ENCODE measurements around the gene LARP7. TPM values are rescaled to one million over a fixed set of nuclear protein-coding genes. Genes with fewer than 3 reads are reported as not detected.
A peak's percentile ranks its signal among the peaks of the same experiment; 100 is the strongest.
"Not testable (repeated sequence)": the region's sequence is repeated elsewhere in the genome, so short reads cannot be mapped to it uniquely, and the experiment has no call there.

Gene LARP7
- total RNA-seq, 1 donor from 2014 or later, result 14.2 TPM

DNA sequence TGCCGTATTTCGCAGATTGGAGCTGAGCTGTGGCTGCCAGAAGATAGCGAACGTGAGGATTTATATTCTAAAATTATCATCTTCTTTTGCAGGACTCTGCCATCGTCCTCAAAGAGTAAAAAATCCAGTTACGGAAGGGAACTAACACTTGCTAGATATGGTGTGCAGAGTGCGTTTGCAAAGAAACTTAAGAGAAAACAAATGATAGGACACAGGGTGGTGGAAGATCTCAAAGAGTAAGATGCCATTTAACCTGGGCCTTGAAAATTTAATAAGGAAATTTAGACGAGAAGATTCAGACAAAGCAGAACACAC lies 566 bp downstream of the LARP7 start:
- FAIRE-seq (no peak), DNase-seq (ENCODE audit: low read depth) (no peak)
- Histone ChIP-seq H3K27me3 (ENCODE audit: control insufficient read depth, insufficient read depth, low read length) (no peaks in the 10 kb centered on the region), H3K4me3 (ENCODE audit: low read depth, low read length) (peak overlapping the region; percentile 64), H3K36me3 (ENCODE audit: control insufficient read depth, insufficient read depth, low read length) (peaks cover under 1% of the 10 kb centered on the region)
- TF ChIP-seq, protein P1, sequence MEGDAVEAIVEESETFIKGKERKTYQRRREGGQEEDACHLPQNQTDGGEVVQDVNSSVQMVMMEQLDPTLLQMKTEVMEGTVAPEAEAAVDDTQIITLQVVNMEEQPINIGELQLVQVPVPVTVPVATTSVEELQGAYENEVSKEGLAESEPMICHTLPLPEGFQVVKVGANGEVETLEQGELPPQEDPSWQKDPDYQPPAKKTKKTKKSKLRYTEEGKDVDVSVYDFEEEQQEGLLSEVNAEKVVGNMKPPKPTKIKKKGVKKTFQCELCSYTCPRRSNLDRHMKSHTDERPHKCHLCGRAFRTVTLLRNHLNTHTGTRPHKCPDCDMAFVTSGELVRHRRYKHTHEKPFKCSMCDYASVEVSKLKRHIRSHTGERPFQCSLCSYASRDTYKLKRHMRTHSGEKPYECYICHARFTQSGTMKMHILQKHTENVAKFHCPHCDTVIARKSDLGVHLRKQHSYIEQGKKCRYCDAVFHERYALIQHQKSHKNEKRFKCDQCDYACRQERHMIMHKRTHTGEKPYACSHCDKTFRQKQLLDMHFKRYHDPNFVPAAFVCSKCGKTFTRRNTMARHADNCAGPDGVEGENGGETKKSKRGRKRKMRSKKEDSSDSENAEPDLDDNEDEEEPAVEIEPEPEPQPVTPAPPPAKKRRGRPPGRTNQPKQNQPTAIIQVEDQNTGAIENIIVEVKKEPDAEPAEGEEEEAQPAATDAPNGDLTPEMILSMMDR (IDR thresholded peaks at IDR 0.05; ENCODE audit: insufficient read depth, low read length, severe bottlenecking), result no peak

DNA sequence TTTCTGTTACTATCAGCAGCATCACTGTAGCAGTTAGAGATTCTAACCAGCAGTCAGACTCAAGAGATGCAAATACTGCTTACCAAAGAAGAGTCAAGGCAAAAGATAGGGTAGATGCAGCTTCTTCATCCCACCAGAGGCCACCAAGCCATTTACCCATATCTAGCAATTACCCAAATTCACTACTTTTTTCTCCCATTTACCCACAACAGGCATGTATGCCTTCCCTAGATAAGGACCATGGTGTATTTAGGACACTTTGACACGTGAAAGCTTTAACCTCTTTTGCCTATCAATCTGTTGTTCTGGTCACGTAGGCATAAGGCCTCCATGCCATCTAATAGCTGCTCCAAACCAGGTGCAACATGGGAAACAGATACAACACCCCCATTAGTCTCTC lies 5.6 kb downstream of the LARP7 start:
- FAIRE-seq (no peak), DNase-seq (ENCODE audit: low read depth) (no peak)
- TF ChIP-seq, protein P1 (IDR thresholded peaks at IDR 0.05; ENCODE audit: insufficient read depth, low read length, severe bottlenecking), result no peak
- no peak overlapping the region for H3K4me3 ChIP-seq (ENCODE audit: low read depth, low read length)
- H3K27me3 ChIP-seq (ENCODE audit: control insufficient read depth, insufficient read depth, low read length), result no peaks in the 10 kb centered on the region
- H3K36me3 ChIP-seq (ENCODE audit: control insufficient read depth, insufficient read depth, low read length), result peaks cover 8% of the 10 kb centered on the region

DNA sequence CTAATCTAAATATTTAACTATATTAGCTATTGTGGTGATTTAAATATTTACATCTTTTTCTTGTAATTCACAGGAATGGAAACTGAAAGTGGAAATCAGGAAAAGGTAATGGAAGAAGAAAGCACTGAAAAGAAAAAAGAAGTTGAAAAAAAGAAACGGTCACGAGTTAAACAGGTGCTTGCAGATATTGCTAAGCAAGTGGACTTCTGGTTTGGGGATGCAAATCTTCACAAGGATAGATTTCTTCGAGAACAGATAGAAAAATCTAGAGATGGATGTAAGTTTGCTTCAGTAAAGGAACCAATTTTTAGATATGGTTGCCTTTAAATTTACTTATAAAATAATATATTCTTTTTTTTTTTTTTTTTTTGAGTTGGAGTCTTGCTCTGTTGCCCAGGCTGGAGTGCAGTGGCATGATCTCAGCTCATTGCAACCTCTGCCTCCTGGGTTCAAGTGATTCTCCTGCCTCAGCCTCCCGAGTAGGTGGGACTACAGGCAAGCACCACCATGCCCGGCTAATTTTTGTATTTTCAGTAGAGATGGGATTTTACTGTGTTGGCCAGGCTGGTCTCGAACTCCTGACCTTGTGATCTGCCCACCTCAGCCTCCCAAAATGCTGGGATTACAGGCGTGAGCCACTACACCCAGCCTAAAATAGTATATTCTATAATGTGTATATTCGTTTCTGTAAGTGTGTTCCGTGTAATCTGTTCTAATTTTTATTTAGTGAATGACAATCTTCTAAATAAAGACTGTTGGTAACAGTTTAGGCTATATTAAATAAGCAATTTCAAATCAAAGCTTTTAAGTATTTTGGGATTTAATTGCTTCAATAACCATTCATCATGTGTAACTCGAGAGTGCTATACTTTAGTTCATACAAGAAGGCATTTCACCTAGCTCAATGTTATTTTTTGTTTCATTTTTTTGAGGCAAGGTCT lies 7.9 kb downstream of the LARP7 start:
- not testable (repeated sequence) for H3K36me3 ChIP-seq (ENCODE audit: control insufficient read depth, insufficient read depth, low read length); DNase-seq (ENCODE audit: low read depth); H3K27me3 ChIP-seq (ENCODE audit: control insufficient read depth, insufficient read depth, low read length); FAIRE-seq; H3K4me3 ChIP-seq (ENCODE audit: low read depth, low read length)

DNA sequence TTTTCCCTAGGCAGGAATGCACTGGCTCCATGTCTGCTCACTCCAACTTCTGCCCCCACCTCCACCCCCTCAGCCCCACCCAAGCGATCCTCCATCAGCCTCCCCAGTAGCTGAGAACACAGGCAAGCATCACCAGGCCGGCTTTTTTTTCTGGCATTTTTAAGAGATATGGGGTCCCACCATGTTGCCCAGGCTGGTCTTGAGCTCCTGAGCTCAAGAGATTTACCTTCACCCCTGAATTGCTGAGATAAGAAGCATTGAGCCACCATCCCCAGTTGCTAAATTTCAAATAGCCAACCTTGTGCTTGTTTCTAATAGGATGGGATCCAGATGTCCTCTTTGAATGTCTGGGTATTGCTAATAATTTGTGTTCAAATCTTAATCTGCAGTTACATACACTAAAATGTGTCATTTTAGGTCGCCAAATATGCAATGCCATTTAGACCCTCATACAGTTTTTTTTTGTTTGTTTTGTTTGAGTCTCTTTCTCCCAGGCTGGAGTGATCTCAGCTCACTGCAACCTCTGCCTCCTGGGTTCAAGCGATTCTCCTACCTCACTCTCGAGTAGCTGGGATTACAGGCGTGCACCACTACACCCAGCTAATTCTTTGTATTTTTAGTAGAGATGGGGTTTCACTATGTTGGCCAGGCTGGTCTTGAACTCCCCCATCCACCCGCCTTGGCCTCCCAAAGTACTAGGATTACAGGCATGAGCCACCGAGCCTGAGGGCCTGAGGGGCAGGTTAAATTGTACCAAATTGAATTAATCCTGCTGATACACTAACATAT lies 8.8 kb downstream of the LARP7 start:
- peaks cover 8% of the 10 kb centered on the region for H3K36me3 ChIP-seq (ENCODE audit: control insufficient read depth, insufficient read depth, low read length)
- no peak for FAIRE-seq
- no peaks in the 10 kb centered on the region for H3K27me3 ChIP-seq (ENCODE audit: control insufficient read depth, insufficient read depth, low read length)
- TF ChIP-seq, protein P1 (IDR thresholded peaks at IDR 0.05; ENCODE audit: insufficient read depth, low read length, severe bottlenecking), result no peak
- H3K4me3 ChIP-seq (ENCODE audit: low read depth, low read length), result no peak overlapping the region
- no peak for DNase-seq (ENCODE audit: low read depth)

DNA sequence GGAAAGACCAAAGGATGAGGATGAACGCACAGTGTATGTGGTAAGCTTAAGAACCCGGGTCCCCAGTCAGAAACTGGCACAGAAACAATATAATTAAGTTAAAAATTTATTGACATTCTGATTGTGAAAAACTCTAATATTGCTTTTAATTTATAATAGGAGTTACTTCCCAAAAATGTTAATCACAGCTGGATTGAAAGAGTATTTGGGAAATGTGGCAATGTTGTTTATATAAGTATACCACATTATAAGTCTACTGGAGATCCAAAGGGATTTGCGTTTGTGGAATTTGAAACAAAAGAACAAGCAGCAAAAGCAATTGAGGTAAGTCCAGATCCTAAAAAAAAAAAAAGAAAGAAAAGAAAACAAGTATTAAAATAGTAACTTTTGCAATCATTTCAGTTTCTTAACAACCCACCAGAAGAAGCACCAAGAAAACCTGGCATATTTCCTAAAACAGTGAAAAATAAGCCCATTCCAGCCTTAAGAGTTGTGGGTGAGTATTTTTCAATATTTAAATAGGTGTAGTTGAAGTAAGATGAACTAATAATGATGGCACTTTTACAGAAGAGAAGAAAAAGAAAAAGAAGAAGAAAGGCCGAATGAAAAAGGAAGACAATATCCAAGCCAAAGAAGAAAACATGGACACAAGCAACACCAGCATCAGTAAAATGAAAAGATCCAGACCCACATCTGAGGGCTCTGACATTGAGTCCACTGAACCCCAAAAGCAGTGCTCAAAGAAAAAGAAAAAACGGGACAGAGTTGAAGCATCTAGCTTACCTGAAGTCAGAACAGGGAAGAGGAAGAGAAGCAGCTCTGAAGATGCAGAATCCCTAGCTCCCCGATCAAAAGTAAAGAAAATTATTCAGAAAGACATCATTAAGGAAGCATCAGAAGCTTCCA lies 9.9 kb downstream of the LARP7 start:
- H3K4me3 ChIP-seq (ENCODE audit: low read depth, low read length), result no peak overlapping the region
- no peaks in the 10 kb centered on the region for H3K27me3 ChIP-seq (ENCODE audit: control insufficient read depth, insufficient read depth, low read length)
- TF ChIP-seq, protein P1 (IDR thresholded peaks at IDR 0.05; ENCODE audit: insufficient read depth, low read length, severe bottlenecking), result no peak
- H3K36me3 ChIP-seq (ENCODE audit: control insufficient read depth, insufficient read depth, low read length), result peaks cover 8% of the 10 kb centered on the region
- no peak for FAIRE-seq
- no peak for DNase-seq (ENCODE audit: low read depth)

Data from bronchial epithelial cell (primary cell).